Stomach (tissue), 4 donors: Measurements from ENCODE around the gene TOP3B.

Experiments used
- POLR2A ChIP-seq, 4 donors: fragments of 450-650 bp; IDR thresholded peaks; one replicate each; pipeline ENCODE4 v1.6.1; 2016; ENCODE audit warnings: antibody characterized with exemption in 4 of 4, control low read depth in 2 of 4, mild to moderate bottlenecking in 1 of 4, moderate library complexity in 1 of 4
- TF ChIP-seq, protein P1 (sequence below), 7 experiments: fragments of 450-650 bp in 4 of 7; fragments of 200-600 bp in 3 of 7; sonication (generic) in 3 of 7; IDR thresholded peaks; one replicate each; pipeline ENCODE4 v1.5.1; 2016 to 2019; ENCODE audit warnings: antibody characterized with exemption in 7 of 7, control low read depth in 2 of 7, mild to moderate bottlenecking in 1 of 7

GRCh38 chr22:21943571-21944448 is 38.8 kb downstream of the TOP3B start:
- TF ChIP-seq, protein P1, sequence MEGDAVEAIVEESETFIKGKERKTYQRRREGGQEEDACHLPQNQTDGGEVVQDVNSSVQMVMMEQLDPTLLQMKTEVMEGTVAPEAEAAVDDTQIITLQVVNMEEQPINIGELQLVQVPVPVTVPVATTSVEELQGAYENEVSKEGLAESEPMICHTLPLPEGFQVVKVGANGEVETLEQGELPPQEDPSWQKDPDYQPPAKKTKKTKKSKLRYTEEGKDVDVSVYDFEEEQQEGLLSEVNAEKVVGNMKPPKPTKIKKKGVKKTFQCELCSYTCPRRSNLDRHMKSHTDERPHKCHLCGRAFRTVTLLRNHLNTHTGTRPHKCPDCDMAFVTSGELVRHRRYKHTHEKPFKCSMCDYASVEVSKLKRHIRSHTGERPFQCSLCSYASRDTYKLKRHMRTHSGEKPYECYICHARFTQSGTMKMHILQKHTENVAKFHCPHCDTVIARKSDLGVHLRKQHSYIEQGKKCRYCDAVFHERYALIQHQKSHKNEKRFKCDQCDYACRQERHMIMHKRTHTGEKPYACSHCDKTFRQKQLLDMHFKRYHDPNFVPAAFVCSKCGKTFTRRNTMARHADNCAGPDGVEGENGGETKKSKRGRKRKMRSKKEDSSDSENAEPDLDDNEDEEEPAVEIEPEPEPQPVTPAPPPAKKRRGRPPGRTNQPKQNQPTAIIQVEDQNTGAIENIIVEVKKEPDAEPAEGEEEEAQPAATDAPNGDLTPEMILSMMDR (IDR thresholded peaks at IDR 0.05) = no peak
- no peak for TF ChIP-seq POLR2A (IDR thresholded peaks at IDR 0.05)
